Ishikawa (cell line): ENCODE results near the gene SMAD7.

Experiments
- CEBPB ChIP-seq: IDR thresholded peaks from 2 replicates; pipeline ENCODE4 v1.6.1; 2012
- EGR1 ChIP-seq: IDR thresholded peaks from 2 replicates; pipeline ENCODE4 v1.6.1; 2012
- EP300 ChIP-seq: IDR thresholded peaks from 2 replicates; pipeline ENCODE4 v1.6.1; 2012; ENCODE audit warnings: borderline replicate concordance
- FOXM1 ChIP-seq: IDR thresholded peaks from 2 replicates; pipeline ENCODE4 v1.6.1; 2012; ENCODE audit warnings: low read depth, borderline replicate concordance
- NFIC ChIP-seq: IDR thresholded peaks from 2 replicates; pipeline ENCODE4 v1.6.1; 2012
- RAD21 ChIP-seq: IDR thresholded peaks from 2 replicates; pipeline ENCODE4 v1.6.1; 2012; ENCODE audit warnings: low read depth
- TAF1 ChIP-seq: IDR thresholded peaks from 2 replicates; pipeline ENCODE4 v1.6.1; 2012; ENCODE audit warnings: low read depth, mild to moderate bottlenecking
- TCF12 ChIP-seq: IDR thresholded peaks from 2 replicates; pipeline ENCODE4 v1.6.1; 2012; ENCODE audit warnings: low read depth
- TEAD4 ChIP-seq: IDR thresholded peaks from 2 replicates; pipeline ENCODE4 v1.6.1; 2012
- YY1 ChIP-seq: IDR thresholded peaks from 2 replicates; pipeline ENCODE4 v1.6.1; 2012; ENCODE audit warnings: low read depth
- TF ChIP-seq, protein P1 (sequence below): IDR thresholded peaks from 2 replicates; pipeline ENCODE4 v1.6.1; 2012; ENCODE audit warnings: low read depth, mild to moderate bottlenecking
- TF ChIP-seq, protein P2 (sequence below): IDR thresholded peaks from 2 replicates; pipeline ENCODE4 v1.6.1; 2012

DNA sequence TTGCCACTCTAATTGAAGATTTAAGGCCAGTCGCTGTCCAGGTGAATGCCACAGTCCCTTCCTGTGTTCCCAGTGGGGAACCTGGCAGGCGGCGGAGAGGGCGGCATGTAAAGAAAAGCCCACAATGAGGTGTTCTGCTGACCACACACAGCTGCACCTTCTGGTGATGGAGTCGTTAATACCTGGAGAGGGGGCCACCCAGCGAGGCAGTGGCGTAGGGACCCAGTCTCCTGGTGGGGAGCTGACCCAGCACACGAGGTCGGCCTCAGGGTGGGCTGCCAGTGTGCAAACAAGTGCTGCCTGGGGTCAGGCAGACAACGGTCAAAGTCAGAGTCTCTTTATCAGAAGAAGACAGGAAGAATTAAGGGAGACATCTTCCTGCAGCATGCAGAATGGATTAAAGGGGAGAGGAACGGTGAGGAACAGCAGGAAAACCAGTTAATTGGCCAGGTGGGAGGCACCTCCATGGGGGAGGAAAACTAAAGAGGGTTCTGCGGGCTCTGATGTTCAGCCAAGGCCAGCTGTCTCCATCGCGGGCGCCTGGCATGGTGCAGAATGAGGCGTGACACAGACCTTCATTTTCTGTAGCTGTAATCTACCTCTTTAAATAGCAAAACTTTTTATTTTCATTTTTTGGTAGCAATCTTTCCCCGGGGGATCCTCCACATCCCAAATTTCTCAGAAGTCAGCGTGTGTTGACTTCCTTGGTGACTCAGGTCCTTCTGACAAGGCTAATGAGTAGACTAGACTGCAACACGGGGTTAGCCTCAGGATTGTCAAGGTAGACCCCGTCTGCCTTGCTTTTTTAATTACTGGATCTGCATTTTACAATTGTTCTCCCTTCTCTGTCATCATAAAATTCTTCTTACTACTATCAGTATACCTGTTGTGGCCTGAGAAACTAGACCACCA lies 78.3 kb downstream of the SMAD7 start:
- TF ChIP-seq CEBPB (no peak), EP300 (peak; percentile 46), TCF12 (peak; percentile 80; the same call in 1 of the 2 replicates), TAF1 (no peak), FOXM1 (no peak), RAD21 (no peak), YY1 (0 out of 2 replicates have a peak, but pooled peaks have one; percentile 10), TEAD4 (no peak), EGR1 (no peak), NFIC (peak; percentile 50; the same call in 1 of the 2 replicates)
- TF ChIP-seq, protein P1, sequence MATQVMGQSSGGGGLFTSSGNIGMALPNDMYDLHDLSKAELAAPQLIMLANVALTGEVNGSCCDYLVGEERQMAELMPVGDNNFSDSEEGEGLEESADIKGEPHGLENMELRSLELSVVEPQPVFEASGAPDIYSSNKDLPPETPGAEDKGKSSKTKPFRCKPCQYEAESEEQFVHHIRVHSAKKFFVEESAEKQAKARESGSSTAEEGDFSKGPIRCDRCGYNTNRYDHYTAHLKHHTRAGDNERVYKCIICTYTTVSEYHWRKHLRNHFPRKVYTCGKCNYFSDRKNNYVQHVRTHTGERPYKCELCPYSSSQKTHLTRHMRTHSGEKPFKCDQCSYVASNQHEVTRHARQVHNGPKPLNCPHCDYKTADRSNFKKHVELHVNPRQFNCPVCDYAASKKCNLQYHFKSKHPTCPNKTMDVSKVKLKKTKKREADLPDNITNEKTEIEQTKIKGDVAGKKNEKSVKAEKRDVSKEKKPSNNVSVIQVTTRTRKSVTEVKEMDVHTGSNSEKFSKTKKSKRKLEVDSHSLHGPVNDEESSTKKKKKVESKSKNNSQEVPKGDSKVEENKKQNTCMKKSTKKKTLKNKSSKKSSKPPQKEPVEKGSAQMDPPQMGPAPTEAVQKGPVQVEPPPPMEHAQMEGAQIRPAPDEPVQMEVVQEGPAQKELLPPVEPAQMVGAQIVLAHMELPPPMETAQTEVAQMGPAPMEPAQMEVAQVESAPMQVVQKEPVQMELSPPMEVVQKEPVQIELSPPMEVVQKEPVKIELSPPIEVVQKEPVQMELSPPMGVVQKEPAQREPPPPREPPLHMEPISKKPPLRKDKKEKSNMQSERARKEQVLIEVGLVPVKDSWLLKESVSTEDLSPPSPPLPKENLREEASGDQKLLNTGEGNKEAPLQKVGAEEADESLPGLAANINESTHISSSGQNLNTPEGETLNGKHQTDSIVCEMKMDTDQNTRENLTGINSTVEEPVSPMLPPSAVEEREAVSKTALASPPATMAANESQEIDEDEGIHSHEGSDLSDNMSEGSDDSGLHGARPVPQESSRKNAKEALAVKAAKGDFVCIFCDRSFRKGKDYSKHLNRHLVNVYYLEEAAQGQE = 0 out of 2 replicates have a peak, but pooled peaks have one; percentile 48
- TF ChIP-seq, protein P2, sequence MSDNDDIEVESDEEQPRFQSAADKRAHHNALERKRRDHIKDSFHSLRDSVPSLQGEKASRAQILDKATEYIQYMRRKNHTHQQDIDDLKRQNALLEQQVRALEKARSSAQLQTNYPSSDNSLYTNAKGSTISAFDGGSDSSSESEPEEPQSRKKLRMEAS = no peak; the same call in 1 of the 2 replicates
